GM18873 (cell line): ENCODE results near the gene G0S2.

Experiments
- ATAC-seq: cut with Tn5 transposase; IDR thresholded peaks from one replicate; pipeline ENCODE4 v1.9.1; 2021; ENCODE audit warnings: mild to moderate bottlenecking, moderate library complexity, moderate number of reproducible peaks; ENCODE audit not compliant: unreplicated experiment, low FRiP score

The G0S2 gene, protein sequence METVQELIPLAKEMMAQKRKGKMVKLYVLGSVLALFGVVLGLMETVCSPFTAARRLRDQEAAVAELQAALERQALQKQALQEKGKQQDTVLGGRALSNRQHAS

DNA sequence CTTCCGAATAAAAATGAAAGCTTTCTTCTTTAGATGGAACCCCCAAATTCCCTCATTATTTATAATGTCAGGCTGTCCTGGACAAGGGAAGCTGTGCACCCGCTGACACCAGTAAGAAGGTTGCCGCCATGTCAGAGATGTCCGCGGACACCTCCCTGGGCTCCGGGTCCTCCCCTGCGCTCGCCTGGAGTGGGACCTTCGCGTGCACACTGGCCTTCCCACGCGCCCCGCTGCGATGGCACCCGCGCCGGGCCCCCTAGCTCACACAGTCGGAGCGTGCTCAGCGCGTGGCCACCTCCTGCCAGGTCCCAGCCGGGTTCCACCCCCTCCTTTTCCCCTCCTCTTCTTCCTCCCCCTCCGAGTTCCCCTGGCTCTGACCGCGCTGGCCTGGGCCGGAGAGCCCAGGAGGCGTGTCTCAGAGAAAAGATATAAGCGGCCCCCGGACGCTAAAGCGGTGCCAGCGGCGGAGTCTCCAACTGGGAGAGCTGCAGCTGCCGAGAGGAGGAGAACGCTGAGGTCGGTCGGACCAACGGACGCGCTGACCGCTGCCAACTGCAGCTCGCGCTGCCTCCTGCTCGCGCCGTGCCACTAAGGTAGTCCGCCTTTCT, at the start of gene G0S2:
TSS of gene G0S2 (plus strand) at position 456 of the 608 bp plus-strand sequence. CDS start 273 bp downstream, outside the sequence.
- no peak for ATAC-seq

GRCh38 chr1:209625791-209626285, 49.4 kb upstream of the G0S2 start:
- ATAC-seq: no peak

GRCh38 chr1:209626346-209627026, 48.7 kb upstream of the G0S2 start:
- ATAC-seq: no peak

- ATAC-seq: peak; percentile 11
These were observed 48.0 kb upstream of the G0S2 start for GRCh38 chr1:209627027-209627731.

GRCh38 chr1:209627732-209628196, 47.4 kb upstream of the G0S2 start:
- ATAC-seq: peak; percentile 80

- no peak for ATAC-seq
These were observed 46.5 kb upstream of the G0S2 start for GRCh38 chr1:209628618-209629299.

- no peak for ATAC-seq
These were observed 45.4 kb upstream of the G0S2 start for GRCh38 chr1:209629621-209630382.

- no peak for ATAC-seq
These were observed 44.6 kb upstream of the G0S2 start for GRCh38 chr1:209630383-209631225.

DNA sequence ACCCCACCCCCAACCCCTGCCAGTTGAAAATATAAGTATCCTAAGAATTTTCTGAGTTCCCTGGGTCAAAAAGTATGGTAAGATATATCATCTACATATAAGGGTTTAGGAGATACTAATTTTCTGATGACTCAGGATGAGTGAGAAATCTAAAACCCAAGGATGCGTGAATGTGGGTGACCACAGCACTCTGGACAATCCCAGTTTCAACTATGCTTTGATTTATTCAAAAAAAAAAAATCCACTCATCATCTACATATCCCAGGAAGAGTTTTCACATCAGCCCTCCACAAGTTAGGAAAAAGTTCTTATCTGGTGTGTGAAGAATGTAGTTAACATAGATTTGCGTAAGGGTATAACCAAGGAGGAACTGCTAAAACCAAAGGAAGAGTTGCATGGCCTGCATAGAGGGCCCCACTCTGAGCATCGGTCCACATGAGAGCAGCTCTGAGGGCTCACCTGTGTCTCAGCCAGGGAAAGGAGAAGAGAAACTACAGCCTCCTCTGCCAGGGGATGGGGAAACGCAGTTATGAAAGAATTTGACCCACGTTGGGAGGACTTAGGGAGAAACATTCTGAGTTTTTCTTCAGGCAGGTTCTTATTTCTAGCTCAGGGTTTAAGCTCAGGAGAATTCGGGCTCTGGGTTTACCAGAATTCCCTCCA, 41.7 kb upstream of the G0S2 start:
- no peak for ATAC-seq

- no peak for ATAC-seq
These were observed 41.0 kb upstream of the G0S2 start for GRCh38 chr1:209634005-209634737.

DNA sequence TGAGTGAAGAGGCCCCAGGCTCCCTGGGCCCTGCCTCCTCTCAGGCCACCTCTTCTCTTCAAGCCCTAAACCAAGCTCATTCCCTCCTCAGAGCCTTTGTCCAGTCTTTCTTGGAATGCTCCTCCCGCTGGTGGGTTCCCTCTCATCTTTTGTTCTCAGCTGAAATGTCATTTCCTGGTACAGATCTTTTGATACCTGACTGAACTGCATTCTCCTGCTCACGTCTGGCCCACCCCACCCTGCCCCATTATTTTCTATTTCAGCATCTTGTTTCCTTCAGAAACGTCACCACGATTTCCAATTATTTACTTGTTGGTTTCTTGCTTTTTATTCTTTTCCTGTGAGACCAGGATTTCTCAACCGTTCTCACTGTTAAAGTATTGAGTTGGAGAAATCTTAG, 39.4 kb upstream of the G0S2 start:
- ATAC-seq: no peak

DNA sequence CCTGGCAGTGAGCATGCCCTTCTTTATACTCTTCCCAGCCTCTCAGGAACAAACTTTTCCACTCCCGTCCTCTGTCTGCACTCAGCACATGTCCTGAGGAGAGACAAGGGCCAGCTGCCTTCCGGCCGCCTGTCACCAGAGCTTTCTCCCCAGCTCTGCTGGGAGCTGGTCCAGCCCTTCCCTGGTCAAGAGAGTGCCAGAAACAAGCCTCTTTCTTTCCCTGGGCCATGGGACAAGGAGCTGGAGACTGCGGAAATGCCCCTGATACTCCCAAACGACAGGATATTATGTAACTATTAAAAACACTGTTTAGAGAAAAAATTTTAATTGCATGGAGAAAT, 33.4 kb upstream of the G0S2 start:
- no peak for ATAC-seq

DNA sequence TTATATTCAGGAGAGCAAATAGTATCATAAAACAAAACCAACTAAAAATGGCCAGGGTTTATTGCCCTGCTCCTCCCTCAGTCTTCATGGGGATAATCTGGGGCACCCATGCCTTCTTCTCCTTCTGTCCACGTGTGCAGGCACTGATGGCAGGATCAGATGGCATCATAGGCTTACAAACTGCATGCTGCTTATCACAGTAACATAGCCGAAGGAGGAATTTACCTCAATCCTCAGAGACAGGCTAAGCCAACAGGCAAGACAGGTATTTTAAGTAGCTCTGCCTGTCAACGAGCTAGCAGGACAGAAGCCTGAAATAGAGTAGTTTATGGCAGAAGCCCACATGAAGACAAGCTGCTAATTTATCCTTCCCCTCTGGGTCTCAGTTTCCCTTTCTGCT, 32.4 kb upstream of the G0S2 start:
- no peak for ATAC-seq

DNA sequence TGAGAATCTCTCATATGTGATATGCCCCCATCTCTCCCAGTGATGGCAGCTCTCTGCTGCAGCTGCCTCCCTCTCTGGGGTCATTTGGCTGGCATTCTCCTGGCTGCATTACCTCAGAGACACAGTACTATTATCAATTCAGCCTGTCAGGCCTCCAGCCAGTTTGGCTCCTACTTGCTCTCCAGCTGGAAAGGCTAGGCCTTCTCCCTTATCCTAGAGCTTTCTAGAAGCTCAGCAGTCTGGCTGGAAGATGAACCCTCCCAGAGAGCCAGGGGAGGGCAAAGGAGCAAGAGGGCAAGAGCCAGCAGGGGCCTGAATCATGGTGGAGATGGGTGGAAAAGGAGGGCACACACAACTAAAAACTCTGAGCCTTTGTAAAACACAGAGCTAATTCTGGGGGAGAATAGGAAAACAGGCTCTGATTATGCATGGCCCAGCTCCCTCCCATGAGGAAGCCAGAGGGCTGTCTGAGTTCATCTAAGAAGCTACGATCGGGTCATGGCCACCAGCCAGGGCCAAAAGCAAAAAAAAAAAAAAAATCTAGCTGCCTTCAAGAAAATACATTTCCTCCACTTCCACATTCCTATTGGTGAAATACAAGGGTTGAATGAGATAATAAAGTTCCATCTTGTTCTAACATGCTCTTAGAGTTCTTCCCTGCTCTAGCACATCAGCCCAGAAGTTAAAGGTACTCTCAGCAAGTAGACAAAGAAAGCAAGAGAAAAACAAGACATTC, 31.8 kb upstream of the G0S2 start:
- no peak for ATAC-seq

- ATAC-seq: no peak
These were observed 29.4 kb upstream of the G0S2 start for GRCh38 chr1:209645574-209646452.

DNA sequence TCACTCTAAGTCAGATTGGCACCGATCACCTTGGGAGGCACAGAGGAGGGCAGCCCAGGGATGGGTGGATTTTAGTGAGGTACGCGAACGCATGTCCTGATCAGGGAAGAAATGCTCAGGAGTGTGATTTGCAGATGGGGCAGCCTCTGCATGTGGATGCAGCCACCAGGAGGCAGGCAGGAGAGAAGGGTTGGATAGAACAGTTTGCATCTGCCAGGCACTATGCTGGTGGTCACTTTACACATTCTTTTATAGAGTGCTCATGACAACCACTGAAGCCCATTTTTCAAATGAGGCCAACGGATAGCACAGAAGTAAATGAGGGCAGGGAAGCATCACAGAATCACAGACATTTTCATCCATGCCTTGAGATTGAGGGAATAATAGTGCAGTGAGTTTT, 28.7 kb upstream of the G0S2 start:
- no peak for ATAC-seq
